ENCODE data around the gene FHIT. TPM values are rescaled to one million over a fixed set of nuclear protein-coding genes. Genes with fewer than 3 reads are reported as not detected.

The FHIT gene
- total RNA-seq, 2 experiments from 2014 or later = 9.6 to 9.7 TPM

DNA sequence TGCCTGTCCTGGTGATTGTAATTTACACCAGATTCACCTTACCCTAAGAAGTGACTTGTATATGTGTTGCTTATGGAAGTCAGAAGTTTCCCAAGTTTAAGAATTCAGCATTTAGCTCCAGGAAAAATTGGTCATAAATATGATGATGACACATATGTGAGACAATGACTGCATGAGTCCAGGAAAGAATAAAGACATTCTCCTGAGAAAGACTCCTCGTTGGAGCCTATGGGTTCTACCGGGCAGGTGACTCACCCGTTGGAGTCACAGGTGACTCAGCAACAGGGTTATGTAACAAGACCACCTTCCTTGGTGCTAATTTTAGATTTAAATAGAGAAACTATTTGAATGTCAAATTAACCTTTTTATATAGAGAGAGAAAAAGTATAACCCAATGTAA, 662.4 kb downstream of the FHIT start:
- Mint-ChIP-seq H3K4me1 (no peaks in the 10 kb centered on the region), H3K36me3 (ENCODE audit: low read depth) (no peaks in the 10 kb centered on the region), H3K9me3 (no peaks in the 10 kb centered on the region), H3K27me3 (no peaks in the 10 kb centered on the region), H3K27ac (no peak overlapping the region), H3K4me3 (no peak overlapping the region)
- no peak for DNase-seq
- ChIA-PET POLR2A (no interaction called here), CTCF (no interaction called here)

DNA sequence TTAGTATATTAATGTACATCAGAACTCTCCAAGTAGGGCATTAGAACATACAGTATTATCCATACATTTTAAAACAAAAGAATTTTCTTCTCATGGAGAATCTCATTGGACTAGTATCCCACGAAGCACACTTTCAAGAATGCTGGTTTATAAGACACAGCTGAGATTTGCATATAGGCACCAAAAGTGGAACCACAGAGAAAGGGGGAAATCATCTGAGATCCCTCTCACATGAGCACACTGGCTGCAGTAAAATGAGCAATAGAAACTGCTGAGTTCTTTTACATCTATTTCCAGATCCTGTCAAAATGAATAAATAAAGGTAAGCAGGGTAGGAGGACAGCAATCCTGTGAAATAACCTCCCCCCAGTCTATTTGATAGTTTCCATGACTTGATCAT, 665.3 kb downstream of the FHIT start:
- no peaks in the 10 kb centered on the region for H3K36me3 Mint-ChIP-seq (ENCODE audit: low read depth)
- ChIA-PET POLR2A (no interaction called here), CTCF (interaction anchor here (0.6 kb wide), 1 partner anchor 158 kb away, joined by 4 read pairs; no protein-coding TSS in a partner anchor)
- H3K27me3 Mint-ChIP-seq = no peaks in the 10 kb centered on the region
- no peak overlapping the region for H3K4me3 Mint-ChIP-seq
- H3K9me3 Mint-ChIP-seq = no peaks in the 10 kb centered on the region
- no peak for DNase-seq
- H3K4me1 Mint-ChIP-seq = no peaks in the 10 kb centered on the region
- H3K27ac Mint-ChIP-seq = no peak overlapping the region

DNA sequence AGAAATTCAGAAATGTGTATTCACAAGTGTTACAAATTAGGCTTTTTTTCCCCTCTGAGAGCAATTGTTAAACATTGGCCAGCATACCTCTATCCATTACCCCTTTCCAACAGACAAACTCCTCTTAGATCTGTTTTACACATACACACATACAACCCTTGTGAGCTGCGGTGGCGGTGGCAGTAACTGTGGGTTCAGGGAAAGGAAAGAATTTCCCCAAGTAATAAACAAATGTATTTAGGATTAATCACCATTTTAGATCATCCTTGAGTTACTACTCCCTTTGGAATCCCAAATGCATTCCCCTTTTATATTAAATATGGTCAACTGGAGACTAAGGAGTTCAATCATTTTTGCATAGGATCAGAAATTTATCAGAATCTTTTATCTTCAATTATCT, 667.0 kb downstream of the FHIT start:
- POLR2A ChIA-PET = no interaction called here

DNA sequence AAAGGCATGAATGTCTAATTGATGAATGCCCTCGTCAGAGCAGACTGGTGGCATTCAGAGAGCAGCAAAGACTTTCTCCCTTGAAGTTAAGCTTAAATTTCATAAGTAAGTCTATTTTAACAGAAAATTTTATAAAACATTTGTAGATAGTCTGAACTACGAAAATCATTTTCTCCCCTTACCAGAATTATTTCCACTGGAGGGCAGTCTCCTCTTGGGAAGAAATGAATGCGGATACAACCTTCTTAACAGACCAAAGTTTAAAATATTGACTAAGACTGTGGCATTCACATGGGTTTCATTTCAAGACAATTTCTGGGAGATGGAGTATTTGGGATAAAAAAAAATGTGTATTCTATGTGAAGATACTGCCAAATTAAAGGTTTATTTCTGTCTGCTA, 669.0 kb downstream of the FHIT start:
- ChIA-PET POLR2A (no interaction called here), CTCF (no interaction called here)
- Mint-ChIP-seq H3K4me1 (no peaks in the 10 kb centered on the region), H3K27me3 (no peaks in the 10 kb centered on the region), H3K27ac (no peak overlapping the region), H3K36me3 (ENCODE audit: low read depth) (no peaks in the 10 kb centered on the region), H3K9me3 (no peaks in the 10 kb centered on the region), H3K4me3 (no peak overlapping the region)
- DNase-seq = no peak

More for the DNA sequence above, 667.0 kb downstream of the FHIT start:
- no peak for DNase-seq
- H3K27me3 Mint-ChIP-seq = no peaks in the 10 kb centered on the region
- H3K27ac Mint-ChIP-seq = no peak overlapping the region
- CTCF ChIA-PET = no interaction called here
- no peaks in the 10 kb centered on the region for H3K9me3 Mint-ChIP-seq
- no peaks in the 10 kb centered on the region for H3K4me1 Mint-ChIP-seq
- H3K4me3 Mint-ChIP-seq = no peak overlapping the region
- no peaks in the 10 kb centered on the region for H3K36me3 Mint-ChIP-seq (ENCODE audit: low read depth)

DNA sequence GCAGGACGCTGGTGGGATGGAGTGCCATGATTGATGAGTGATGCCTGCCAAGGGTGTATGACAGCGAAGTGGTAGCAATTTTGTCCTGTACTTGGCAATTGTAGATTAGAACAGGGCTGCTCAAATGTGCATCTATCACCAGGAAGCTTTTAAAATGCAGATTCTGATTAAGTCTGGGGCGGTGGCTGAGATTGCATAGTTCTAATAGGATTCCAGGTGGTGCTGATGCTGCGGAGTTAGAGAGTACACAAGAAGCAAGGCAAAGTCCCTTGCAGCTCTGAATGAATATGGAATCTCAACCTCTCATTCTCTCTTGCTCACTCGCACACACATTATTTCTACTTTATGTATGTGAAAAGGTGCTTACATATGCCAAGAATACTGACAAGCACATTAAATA, 670.4 kb downstream of the FHIT start:
- DNase-seq = no peak
- H3K9me3 Mint-ChIP-seq = no peaks in the 10 kb centered on the region
- no peak overlapping the region for H3K27ac Mint-ChIP-seq
- POLR2A ChIA-PET = no interaction called here
- no peaks in the 10 kb centered on the region for H3K27me3 Mint-ChIP-seq
- H3K4me1 Mint-ChIP-seq = no peaks in the 10 kb centered on the region
- CTCF ChIA-PET = no interaction called here
- no peak overlapping the region for H3K4me3 Mint-ChIP-seq
- no peaks in the 10 kb centered on the region for H3K36me3 Mint-ChIP-seq (ENCODE audit: low read depth)

DNA sequence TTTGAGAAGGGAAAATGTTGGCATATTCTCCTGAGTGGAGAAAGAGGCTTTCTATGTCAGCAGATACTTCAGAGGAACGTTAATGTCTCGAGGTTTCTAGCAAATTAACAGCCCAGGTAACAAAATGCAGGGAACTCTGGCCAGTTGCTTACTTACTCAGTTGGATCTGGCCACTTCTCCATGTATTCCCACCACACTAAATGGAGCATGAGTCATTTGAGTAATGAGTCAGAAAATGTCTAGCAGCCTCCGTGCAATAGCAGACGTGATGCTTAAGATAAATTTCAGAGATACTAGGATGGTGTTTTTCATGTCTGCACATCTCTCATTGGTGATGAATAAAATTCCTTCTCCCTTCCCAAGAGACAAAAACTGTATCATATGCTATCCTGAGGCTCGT, 671.5 kb downstream of the FHIT start:
- Mint-ChIP-seq H3K9me3 (no peaks in the 10 kb centered on the region), H3K27ac (no peak overlapping the region), H3K27me3 (peaks cover 2% of the 10 kb centered on the region), H3K4me3 (no peak overlapping the region), H3K4me1 (no peaks in the 10 kb centered on the region), H3K36me3 (ENCODE audit: low read depth) (no peaks in the 10 kb centered on the region)
- ChIA-PET CTCF (no interaction called here), POLR2A (no interaction called here)
- DNase-seq = no peak

DNA sequence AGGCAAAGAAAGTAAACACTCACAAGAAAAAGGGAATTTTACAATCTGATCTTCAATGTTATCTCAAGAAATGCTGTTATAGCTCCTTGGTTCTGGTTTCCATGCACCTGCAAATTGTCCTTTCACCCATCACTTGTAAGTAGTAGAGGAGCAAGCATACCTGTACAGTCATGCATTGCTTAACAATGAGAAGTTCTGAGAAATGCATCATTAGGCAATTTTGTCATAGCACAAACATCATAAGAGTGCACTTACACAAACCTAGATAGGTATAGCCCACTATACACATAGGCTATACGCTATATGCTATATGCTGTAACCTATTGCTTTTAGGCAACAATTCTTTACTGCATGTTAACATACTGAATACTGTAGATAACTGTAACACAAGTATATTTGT, 672.3 kb downstream of the FHIT start:
- H3K27ac Mint-ChIP-seq = no peak overlapping the region
- no peak overlapping the region for H3K4me3 Mint-ChIP-seq
- H3K9me3 Mint-ChIP-seq = no peaks in the 10 kb centered on the region
- peaks cover 2% of the 10 kb centered on the region for H3K27me3 Mint-ChIP-seq
- H3K36me3 Mint-ChIP-seq (ENCODE audit: low read depth) = no peaks in the 10 kb centered on the region
- ChIA-PET CTCF (interaction anchor here (0.7 kb wide), 1 partner anchor 16 kb away, joined by 3 read pairs; no protein-coding TSS in a partner anchor), POLR2A (no interaction called here)
- no peaks in the 10 kb centered on the region for H3K4me1 Mint-ChIP-seq
- no peak for DNase-seq

DNA sequence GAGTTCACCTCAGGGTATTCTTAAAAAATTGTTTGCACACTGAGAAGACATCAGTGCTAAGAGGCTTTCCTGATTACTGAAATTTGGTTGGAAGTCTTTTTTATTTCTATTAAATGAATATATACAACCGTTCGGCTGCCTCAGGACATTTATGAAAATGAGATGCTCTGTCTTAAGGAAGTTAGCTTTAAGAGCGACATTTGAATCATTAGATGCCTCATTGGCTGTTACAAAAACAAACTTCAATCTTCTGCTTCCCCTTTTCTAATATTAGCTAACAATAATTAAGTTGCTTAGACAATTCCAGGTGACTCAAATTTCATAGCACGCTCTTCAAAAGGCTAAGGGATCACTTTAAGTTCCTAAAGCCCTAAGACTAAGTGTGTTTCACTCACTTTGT, 673.7 kb downstream of the FHIT start:
- Mint-ChIP-seq H3K4me3 (no peak overlapping the region), H3K27me3 (peaks cover 2% of the 10 kb centered on the region), H3K36me3 (ENCODE audit: low read depth) (no peaks in the 10 kb centered on the region), H3K27ac (no peak overlapping the region), H3K9me3 (no peaks in the 10 kb centered on the region), H3K4me1 (no peaks in the 10 kb centered on the region)
- POLR2A ChIA-PET = no interaction called here
- no peak for DNase-seq
- CTCF ChIA-PET = no interaction called here

DNA sequence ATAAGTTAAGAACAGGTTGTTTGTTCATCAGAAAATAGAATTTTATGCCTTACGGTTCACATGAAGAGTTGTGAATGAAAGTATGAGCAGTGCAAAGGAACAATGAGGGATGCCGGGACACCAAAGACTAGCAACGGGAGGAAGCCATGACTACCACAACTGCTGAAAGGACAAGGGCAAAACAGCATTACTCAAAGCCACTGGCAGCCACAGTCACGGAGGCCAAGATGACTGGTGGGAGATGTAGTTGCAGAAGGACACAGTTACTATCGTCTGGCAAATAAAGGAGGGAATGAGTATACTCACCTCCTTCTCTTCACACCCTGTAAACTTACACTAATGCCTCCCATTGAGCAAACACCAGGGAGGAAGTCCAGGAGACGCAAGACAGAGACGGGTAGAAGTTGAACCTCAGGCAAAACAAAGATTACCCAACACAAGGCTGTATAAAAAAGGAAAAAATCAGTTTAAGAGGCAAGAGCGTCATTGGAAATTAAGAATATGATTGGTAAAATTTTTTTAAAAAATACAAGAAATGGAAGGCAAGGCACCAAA, 675.5 kb downstream of the FHIT start:
- CTCF ChIA-PET = no interaction called here
- Mint-ChIP-seq H3K27ac (no peak overlapping the region), H3K36me3 (ENCODE audit: low read depth) (no peaks in the 10 kb centered on the region), H3K9me3 (no peaks in the 10 kb centered on the region), H3K4me3 (no peak overlapping the region), H3K4me1 (no peaks in the 10 kb centered on the region), H3K27me3 (peaks cover 2% of the 10 kb centered on the region)
- POLR2A ChIA-PET = no interaction called here
- no peak for DNase-seq

DNA sequence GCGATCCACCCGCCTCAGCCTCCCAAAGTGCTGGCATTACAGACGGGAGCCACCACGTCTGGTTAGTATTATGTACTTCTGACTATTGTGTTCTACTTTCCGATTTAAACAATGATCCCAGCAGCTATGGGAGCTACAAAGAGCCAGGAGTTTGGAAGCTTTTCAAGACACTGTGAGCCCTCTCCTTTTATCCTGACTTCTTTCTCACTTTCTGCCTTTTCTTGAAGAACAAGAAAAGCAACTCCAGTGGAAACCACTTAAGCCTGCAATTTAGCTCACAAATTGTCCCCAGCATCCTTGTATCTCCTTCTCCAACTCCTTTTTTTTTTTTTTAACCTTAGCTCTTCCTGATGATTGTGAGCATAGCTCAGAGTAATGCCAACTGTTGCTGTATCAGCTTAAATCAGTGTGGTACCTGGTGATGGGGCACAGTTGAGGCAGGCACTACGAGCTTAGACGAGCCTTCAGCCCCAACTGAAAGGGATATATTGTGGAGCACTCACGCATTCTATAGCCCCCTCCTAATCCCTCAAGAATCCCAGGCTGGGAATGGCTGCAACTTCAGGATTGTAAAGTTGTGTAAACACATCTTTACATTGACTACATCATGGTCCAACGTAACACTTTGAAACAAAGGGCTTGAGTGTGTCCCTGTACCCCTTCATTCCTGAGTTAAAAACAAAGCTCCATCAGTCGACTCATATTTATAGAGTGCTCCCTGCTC, 677.0 kb downstream of the FHIT start:
- no peak overlapping the region for H3K27ac Mint-ChIP-seq
- POLR2A ChIA-PET = no interaction called here
- CTCF ChIA-PET = interaction anchor here (0.8 kb wide), 1 partner anchor 36 kb away, joined by 3 read pairs; no protein-coding TSS in a partner anchor
- no peaks in the 10 kb centered on the region for H3K9me3 Mint-ChIP-seq
- no peak overlapping the region for H3K4me3 Mint-ChIP-seq
- no peaks in the 10 kb centered on the region for H3K4me1 Mint-ChIP-seq
- H3K36me3 Mint-ChIP-seq (ENCODE audit: low read depth) = no peaks in the 10 kb centered on the region
- no peak for DNase-seq
- peaks cover 2% of the 10 kb centered on the region for H3K27me3 Mint-ChIP-seq

DNA sequence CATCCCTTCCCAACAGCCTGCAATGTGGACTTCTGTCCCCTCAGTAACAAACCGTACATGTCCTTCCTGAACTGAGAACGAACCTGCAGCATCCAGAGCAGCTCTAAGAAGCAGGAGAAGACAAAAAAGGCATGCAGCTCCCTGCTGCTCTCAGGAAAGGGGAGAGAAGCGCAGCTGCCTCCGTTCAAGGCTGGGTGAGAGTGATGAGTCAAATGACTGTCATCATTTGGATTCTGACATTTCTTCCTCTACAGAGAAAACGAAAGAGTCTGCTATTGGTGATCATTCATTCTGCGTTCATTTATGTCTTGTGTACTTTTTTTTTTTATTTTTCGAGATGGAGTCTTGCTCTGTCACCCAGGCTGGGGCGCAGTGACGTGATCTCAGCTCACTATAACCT, 677.8 kb downstream of the FHIT start:
- Mint-ChIP-seq H3K4me1 (no peaks in the 10 kb centered on the region), H3K9me3 (no peaks in the 10 kb centered on the region), H3K27ac (no peak overlapping the region), H3K27me3 (peaks cover 2% of the 10 kb centered on the region), H3K36me3 (ENCODE audit: low read depth) (no peaks in the 10 kb centered on the region), H3K4me3 (no peak overlapping the region)
- ChIA-PET POLR2A (no interaction called here), CTCF (no interaction called here)
- DNase-seq = no peak

DNA sequence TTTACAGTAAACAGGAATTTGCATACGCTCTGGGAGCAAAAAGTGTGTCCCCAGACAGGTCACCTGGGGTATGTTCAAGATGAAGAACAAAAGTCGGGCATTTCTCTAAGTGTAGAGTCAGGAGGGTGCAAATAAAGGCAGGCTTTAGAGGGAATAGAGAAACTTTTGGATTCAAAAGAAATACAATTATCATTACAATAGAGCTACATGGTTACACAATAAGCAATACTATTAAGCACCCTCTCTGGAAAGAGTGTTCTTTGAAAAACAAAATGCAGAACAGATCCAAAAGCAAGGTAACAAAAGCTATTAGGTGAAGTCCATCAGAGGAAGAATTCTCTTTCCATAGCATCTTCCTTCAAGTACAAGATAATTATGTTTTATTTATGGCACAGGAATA, 679.7 kb downstream of the FHIT start:
- H3K27me3 Mint-ChIP-seq = peaks cover 2% of the 10 kb centered on the region
- no peaks in the 10 kb centered on the region for H3K36me3 Mint-ChIP-seq (ENCODE audit: low read depth)
- POLR2A ChIA-PET = no interaction called here
- CTCF ChIA-PET = no interaction called here
- H3K4me1 Mint-ChIP-seq = no peaks in the 10 kb centered on the region
- no peaks in the 10 kb centered on the region for H3K9me3 Mint-ChIP-seq
- DNase-seq = no peak
- H3K27ac Mint-ChIP-seq = no peak overlapping the region
- no peak overlapping the region for H3K4me3 Mint-ChIP-seq

DNA sequence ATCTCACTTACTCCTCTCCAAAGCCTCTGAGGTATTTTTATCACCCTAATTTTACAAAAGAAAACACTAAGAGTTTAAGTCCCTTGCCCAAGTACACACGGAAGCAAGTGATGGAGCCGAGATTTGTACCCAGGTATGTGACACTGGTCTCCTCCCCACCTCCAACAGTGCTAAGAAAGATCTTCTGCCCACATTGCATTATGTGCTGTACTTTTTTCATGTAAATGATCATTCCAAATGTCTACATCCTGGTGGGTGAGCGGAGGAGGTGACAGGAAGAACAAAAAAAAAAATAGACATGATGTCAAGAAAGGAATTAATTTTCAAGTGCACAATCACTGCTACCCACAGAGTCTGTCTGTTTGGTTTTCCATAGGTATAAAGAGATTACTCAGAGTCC, 694.1 kb downstream of the FHIT start:
- CTCF ChIA-PET = no interaction called here

DNA sequence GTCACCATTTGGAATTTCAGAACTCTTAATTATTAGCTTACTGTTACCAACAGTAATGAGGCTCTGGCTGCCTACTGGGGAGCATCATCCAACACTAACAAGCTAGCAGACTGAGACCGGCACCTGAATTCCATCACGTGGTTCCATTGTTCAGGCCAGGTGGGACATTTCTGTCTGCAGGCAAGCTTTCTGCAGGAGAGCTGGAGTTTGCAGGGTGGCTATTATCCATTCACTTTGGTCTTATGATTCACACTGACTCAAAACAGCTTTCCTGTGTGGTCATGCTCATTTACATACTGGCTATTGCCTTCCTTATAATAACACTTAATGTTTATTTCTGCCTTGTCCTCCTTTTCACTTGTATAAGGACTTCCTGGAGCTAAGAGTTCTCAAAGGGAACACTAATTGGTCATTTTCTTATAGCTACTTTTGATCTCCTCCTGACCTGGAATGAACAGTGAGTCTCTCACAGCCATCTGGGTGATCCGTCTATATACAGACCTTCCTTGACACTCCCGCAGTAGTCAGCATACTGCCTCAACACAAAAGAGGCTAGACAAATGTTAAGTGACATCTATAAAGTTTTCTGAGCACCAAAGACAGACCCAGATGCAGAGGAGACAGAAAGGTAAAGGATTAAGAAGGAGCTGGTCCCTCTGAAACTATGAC, 695.4 kb downstream of the FHIT start:
- peaks cover 5% of the 10 kb centered on the region for H3K36me3 Mint-ChIP-seq (ENCODE audit: low read depth)
- H3K27me3 Mint-ChIP-seq = peaks cover 1% of the 10 kb centered on the region
- peaks cover 6% of the 10 kb centered on the region for H3K9me3 Mint-ChIP-seq
- CTCF ChIA-PET = no interaction called here
- peaks cover 32% of the 10 kb centered on the region for H3K4me1 Mint-ChIP-seq
- H3K4me3 Mint-ChIP-seq = no peak overlapping the region
- DNase-seq = no peak
- no peak overlapping the region for H3K27ac Mint-ChIP-seq
- POLR2A ChIA-PET = no interaction called here

More for the DNA sequence above, 694.1 kb downstream of the FHIT start:
- POLR2A ChIA-PET = no interaction called here
- Mint-ChIP-seq H3K9me3 (no peaks in the 10 kb centered on the region), H3K27me3 (peaks cover 1% of the 10 kb centered on the region), H3K36me3 (ENCODE audit: low read depth) (no peaks in the 10 kb centered on the region), H3K27ac (no peak overlapping the region), H3K4me3 (no peak overlapping the region), H3K4me1 (peaks cover 23% of the 10 kb centered on the region)
- DNase-seq = no peak
